ENCODE results near the gene GPLD1.

The GPLD1 gene

GRCh38 chr6:24448828-24449525, 40.4 kb downstream of the GPLD1 start:
- ATAC-seq, result no peak
- Mint-ChIP-seq H3K4me1 (no peaks in the 10 kb centered on the region), H3K27me3 (no peaks in the 10 kb centered on the region), H3K4me3 (no peak overlapping the region), H3K9me3 (no peaks in the 10 kb centered on the region), H3K27ac (no peak overlapping the region)
- DNase-seq, result no peak

GRCh38 chr6:24448396-24448795, 41.0 kb downstream of the GPLD1 start:
- no peaks in the 10 kb centered on the region for H3K27me3 Mint-ChIP-seq
- H3K27ac Mint-ChIP-seq, result no peak overlapping the region
- no peak overlapping the region for H3K4me3 Mint-ChIP-seq
- H3K4me1 Mint-ChIP-seq, result no peaks in the 10 kb centered on the region
- DNase-seq (no peak), ATAC-seq (no peak)
- no peaks in the 10 kb centered on the region for H3K9me3 Mint-ChIP-seq

GRCh38 chr6:24446670-24447069, 42.7 kb downstream of the GPLD1 start:
- no peak for ATAC-seq
- Mint-ChIP-seq H3K9me3 (no peaks in the 10 kb centered on the region), H3K27ac (no peak overlapping the region), H3K27me3 (no peaks in the 10 kb centered on the region), H3K4me1 (no peaks in the 10 kb centered on the region), H3K4me3 (no peak overlapping the region)
- no peak for DNase-seq

- H3K27me3 Mint-ChIP-seq, result no peaks in the 10 kb centered on the region
- no peaks in the 10 kb centered on the region for H3K9me3 Mint-ChIP-seq
- no peaks in the 10 kb centered on the region for H3K4me1 Mint-ChIP-seq
- DNase-seq (no peak), ATAC-seq (no peak)
- no peak overlapping the region for H3K4me3 Mint-ChIP-seq
- no peak overlapping the region for H3K27ac Mint-ChIP-seq
Measured at GRCh38 chr6:24445704-24446103, 43.7 kb downstream of the GPLD1 start.

GRCh38 chr6:24444588-24444987, 44.8 kb downstream of the GPLD1 start:
- ATAC-seq (no peak), DNase-seq (no peak)
- H3K27ac Mint-ChIP-seq, result no peak overlapping the region
- no peak overlapping the region for H3K4me3 Mint-ChIP-seq
- no peaks in the 10 kb centered on the region for H3K27me3 Mint-ChIP-seq
- H3K4me1 Mint-ChIP-seq, result no peaks in the 10 kb centered on the region
- H3K9me3 Mint-ChIP-seq, result no peaks in the 10 kb centered on the region

- H3K4me3 Mint-ChIP-seq, result no peak overlapping the region
- H3K9me3 Mint-ChIP-seq, result no peaks in the 10 kb centered on the region
- H3K27ac Mint-ChIP-seq, result no peak overlapping the region
- DNase-seq (no peak), ATAC-seq (no peak)
- H3K4me1 Mint-ChIP-seq, result no peaks in the 10 kb centered on the region
- no peaks in the 10 kb centered on the region for H3K27me3 Mint-ChIP-seq
Measured at GRCh38 chr6:24441599-24441904, 47.8 kb downstream of the GPLD1 start.

GRCh38 chr6:24440897-24441598, 48.3 kb downstream of the GPLD1 start:
- no peak overlapping the region for H3K4me3 Mint-ChIP-seq

GRCh38 chr6:24439858-24440539, 49.4 kb downstream of the GPLD1 start:
- no peaks in the 10 kb centered on the region for H3K9me3 Mint-ChIP-seq
- no peak overlapping the region for H3K27ac Mint-ChIP-seq
- ATAC-seq (no peak), DNase-seq (no peak)
- H3K27me3 Mint-ChIP-seq, result no peaks in the 10 kb centered on the region
- H3K4me1 Mint-ChIP-seq, result no peaks in the 10 kb centered on the region
- H3K4me3 Mint-ChIP-seq, result no peak overlapping the region

More at GRCh38 chr6:24440897-24441598, 48.3 kb downstream of the GPLD1 start:
- H3K9me3 Mint-ChIP-seq, result no peaks in the 10 kb centered on the region
- H3K27ac Mint-ChIP-seq, result no peak overlapping the region
- DNase-seq (no peak), ATAC-seq (no peak)
- H3K27me3 Mint-ChIP-seq, result no peaks in the 10 kb centered on the region
- no peaks in the 10 kb centered on the region for H3K4me1 Mint-ChIP-seq

- ATAC-seq (no peak), DNase-seq (no peak)
- no peaks in the 10 kb centered on the region for H3K4me1 Mint-ChIP-seq
- no peak overlapping the region for H3K4me3 Mint-ChIP-seq
- no peaks in the 10 kb centered on the region for H3K9me3 Mint-ChIP-seq
- no peaks in the 10 kb centered on the region for H3K27me3 Mint-ChIP-seq
- no peak overlapping the region for H3K27ac Mint-ChIP-seq
Measured at GRCh38 chr6:24436979-24437378, 52.4 kb downstream of the GPLD1 start.

GRCh38 chr6:24432611-24433010, 56.8 kb downstream of the GPLD1 start:
- DNase-seq, result no peak
- no peak for ATAC-seq
- Mint-ChIP-seq H3K27me3 (no peaks in the 10 kb centered on the region), H3K27ac (no peak overlapping the region), H3K4me1 (no peaks in the 10 kb centered on the region), H3K9me3 (no peaks in the 10 kb centered on the region), H3K4me3 (no peak overlapping the region)

GRCh38 chr6:24431045-24431451, 58.3 kb downstream of the GPLD1 start:
- no peak overlapping the region for H3K4me3 Mint-ChIP-seq
- no peaks in the 10 kb centered on the region for H3K9me3 Mint-ChIP-seq
- DNase-seq (peak in 1 of 2 donors; percentile 7), ATAC-seq (no peak)
- no peaks in the 10 kb centered on the region for H3K27me3 Mint-ChIP-seq
- no peaks in the 10 kb centered on the region for H3K4me1 Mint-ChIP-seq
- no peak overlapping the region for H3K27ac Mint-ChIP-seq

GRCh38 chr6:24430086-24430485, 59.3 kb downstream of the GPLD1 start:
- Mint-ChIP-seq H3K4me1 (no peaks in the 10 kb centered on the region), H3K4me3 (no peak overlapping the region), H3K27ac (no peak overlapping the region), H3K9me3 (no peaks in the 10 kb centered on the region), H3K27me3 (no peaks in the 10 kb centered on the region)
- DNase-seq (no peak), ATAC-seq (no peak)

- Mint-ChIP-seq H3K4me1 (no peaks in the 10 kb centered on the region), H3K9me3 (no peaks in the 10 kb centered on the region), H3K4me3 (no peak overlapping the region), H3K27me3 (no peaks in the 10 kb centered on the region), H3K27ac (no peak overlapping the region)
- DNase-seq (no peak), ATAC-seq (no peak)
Measured at GRCh38 chr6:24429146-24429545, 60.2 kb downstream of the GPLD1 start.

GRCh38 chr6:24428615-24429014, 60.8 kb downstream of the GPLD1 start:
- DNase-seq (no peak), ATAC-seq (no peak)
- Mint-ChIP-seq H3K9me3 (no peaks in the 10 kb centered on the region), H3K4me1 (no peaks in the 10 kb centered on the region), H3K27me3 (no peaks in the 10 kb centered on the region), H3K27ac (no peak overlapping the region), H3K4me3 (no peak overlapping the region)

- H3K4me3 Mint-ChIP-seq, result no peak overlapping the region
- H3K9me3 Mint-ChIP-seq, result no peaks in the 10 kb centered on the region
- H3K4me1 Mint-ChIP-seq, result no peaks in the 10 kb centered on the region
- no peaks in the 10 kb centered on the region for H3K27me3 Mint-ChIP-seq
- H3K27ac Mint-ChIP-seq, result no peak overlapping the region
- ATAC-seq, result no peak
- no peak for DNase-seq
Measured at GRCh38 chr6:24426729-24427446, 62.5 kb downstream of the GPLD1 start.

GRCh38 chr6:24425091-24425490, 64.3 kb downstream of the GPLD1 start:
- no peaks in the 10 kb centered on the region for H3K27me3 Mint-ChIP-seq
- ATAC-seq (no peak), DNase-seq (no peak)
- no peak overlapping the region for H3K4me3 Mint-ChIP-seq
- H3K27ac Mint-ChIP-seq, result no peak overlapping the region
- no peaks in the 10 kb centered on the region for H3K4me1 Mint-ChIP-seq
- H3K9me3 Mint-ChIP-seq, result no peaks in the 10 kb centered on the region
